Right lobe of liver (tissue), 4 donors: Measurements from ENCODE around the gene FAM117B.

Experiments used
- CTCF ChIP-seq, 4 donors: fragments of 200-600 bp in 3 of 4; fragments of 450-650 bp in 1 of 4; IDR thresholded peaks; one replicate each; pipeline versions ENCODE4 v1.5.1 to v1.8.0; 2016 to 2022; ENCODE audit warnings: antibody characterized with exemption in 4 of 4, mild to moderate bottlenecking in 2 of 4
- POLR2A ChIP-seq: fragments of 450-650 bp; IDR thresholded peaks from one replicate; pipeline ENCODE4 v1.6.1; 2017; ENCODE audit warnings: antibody characterized with exemption, mild to moderate bottlenecking
- donor health status: DM: no; HTN: no; CAD: no.
- donor health status: DM: no; HTN: no; CAD: no.
- donor health status: DM: no; HTN: yes; CAD: no.

- TF ChIP-seq POLR2A (no peak), CTCF (IDR thresholded peaks at IDR 0.05) (no peak)
Observed at GRCh38 chr2:202813387-202813786, 178.6 kb downstream of the FAM117B start.
